Activated CD8-positive, alpha-beta memory T cell treated with anti-CD3 and anti-CD28 coated beads for 1 hour (primary cell): Measurements from ENCODE around the gene FAM163A.
"Not testable (repeated sequence)": the region's sequence is repeated elsewhere in the genome, so short reads cannot be mapped to it uniquely, and the experiment has no call there.

Experiments
- DNase-seq, 2 donors: peaks; one replicate each; pipeline ENCODE4 v3.0.0-alpha.2; 2020; ENCODE audit warnings: low read depth in 1 of 2; ENCODE audit errors: extremely low read depth in 1 of 2

Gene FAM163A

DNA sequence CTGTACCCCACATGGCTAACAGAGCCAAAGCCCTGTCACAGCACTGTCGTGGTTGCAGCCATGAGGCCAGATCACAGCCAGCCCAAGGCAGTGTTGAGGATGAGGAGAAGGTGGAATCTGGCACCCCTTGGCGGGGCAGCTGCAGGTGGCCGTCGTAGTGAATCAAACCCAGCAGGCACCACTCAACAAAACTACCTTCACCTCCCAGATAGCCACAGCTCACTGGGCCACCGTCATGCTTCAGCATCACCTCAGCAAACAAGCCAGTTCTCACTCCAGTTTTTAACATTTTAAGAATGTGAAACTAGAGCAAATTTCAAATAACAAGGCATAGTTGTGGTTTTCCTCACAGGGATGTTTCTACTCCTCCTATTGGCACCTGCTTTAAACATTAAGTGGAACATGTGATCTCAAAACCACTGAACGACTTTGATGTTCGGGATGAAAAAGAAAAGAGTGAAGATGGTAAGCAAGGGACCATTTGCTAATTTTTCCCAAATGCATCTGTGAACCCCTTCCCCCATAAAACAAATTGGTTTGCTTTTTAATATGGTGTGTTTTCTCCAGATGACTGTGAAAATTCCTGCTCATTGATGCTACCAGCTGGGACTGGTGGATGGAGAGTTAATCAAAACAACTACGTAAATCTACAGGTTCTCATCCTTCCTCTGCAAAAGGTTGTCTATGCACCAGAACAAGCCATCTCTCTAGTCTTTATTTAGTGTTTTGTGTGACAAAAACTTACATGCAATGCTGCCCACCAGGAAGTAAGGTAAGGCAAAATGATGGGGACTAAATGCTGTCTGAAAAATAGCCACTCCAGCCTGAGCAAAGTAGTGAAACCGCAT, 89.0 kb downstream of the FAM163A start:
- DNase-seq: no peak

- DNase-seq: not testable (repeated sequence)
Observed at GRCh38 chr1:179836686-179837445, 93.8 kb downstream of the FAM163A start.

- DNase-seq: no peak
Observed at GRCh38 chr1:179840107-179840506, 97.0 kb downstream of the FAM163A start.

- no peak for DNase-seq
Observed at GRCh38 chr1:179848233-179848632, 105.1 kb downstream of the FAM163A start.

DNA sequence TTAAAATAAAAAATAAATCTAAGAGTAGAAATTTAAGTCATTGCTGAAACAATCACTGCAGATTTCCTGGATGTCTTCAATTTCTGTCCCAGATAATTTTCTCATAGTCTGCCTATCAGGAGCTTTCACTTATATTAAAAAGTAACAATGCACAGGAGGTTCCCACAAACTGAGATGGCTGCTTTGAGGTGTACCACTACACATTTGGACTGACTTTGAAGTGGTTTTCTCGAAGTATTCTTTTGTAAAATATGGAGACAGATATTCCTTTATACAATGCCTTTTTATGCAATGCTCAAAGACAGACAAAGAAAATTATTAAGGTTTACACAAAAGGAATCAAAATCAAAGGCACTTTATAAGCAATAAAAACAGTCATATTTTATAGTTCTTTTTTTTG, 110.0 kb downstream of the FAM163A start:
- DNase-seq: no peak

DNA sequence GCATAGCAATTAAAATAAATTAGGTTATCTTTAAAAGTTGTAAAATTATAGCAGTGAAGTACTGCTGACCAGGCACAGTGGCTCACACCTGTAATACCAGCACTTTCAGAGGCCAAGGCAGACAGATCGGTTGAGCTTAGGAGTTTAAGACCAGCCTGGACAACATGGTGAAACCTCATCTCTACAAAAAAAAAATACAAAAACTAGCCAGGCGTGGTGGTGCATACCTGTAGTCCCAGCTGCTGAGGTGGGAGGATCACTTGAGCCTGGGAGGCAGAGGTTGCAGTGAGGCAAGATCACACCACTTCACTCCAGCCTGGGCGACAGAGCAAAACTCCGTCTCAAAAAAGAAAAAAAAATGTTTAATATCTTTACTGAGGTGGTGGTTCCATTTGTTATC, 112.7 kb downstream of the FAM163A start:
- DNase-seq: not testable (repeated sequence)

DNA sequence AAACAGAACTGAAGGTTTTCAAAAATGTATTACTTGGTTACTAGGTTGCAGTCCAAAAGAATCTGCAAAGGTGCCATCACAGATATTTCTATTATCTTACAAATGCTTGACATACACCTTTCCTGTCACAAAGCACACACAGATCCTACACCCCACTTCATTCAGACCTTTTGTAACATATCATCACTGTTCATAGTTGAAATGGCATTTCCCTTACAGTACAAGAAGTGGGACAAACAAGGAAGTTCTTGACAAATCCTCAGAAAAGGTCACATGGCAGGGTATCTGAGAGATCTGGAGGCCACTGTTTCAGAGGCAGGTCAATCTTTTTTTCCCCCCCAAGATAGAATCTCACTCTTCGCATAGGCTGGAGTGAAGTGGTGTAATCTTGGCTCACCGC, 113.2 kb downstream of the FAM163A start:
- no peak for DNase-seq

- no peak for DNase-seq
Observed at GRCh38 chr1:179857009-179857408, 113.9 kb downstream of the FAM163A start.

GRCh38 chr1:179860652-179861051, 117.6 kb downstream of the FAM163A start:
- no peak for DNase-seq

- DNase-seq: no peak
Observed at GRCh38 chr1:179865377-179865776, 122.3 kb downstream of the FAM163A start.
